Stomach (tissue), 4 donors: ENCODE data around the gene NTM.

Experiments
- CTCF ChIP-seq, 7 experiments: fragments of 450-650 bp in 4 of 7; fragments of 200-600 bp in 3 of 7; sonication (generic) in 3 of 7; IDR thresholded peaks; one replicate each; pipeline ENCODE4 v1.5.1; 2016 to 2019; ENCODE audit warnings: antibody characterized with exemption in 7 of 7, control low read depth in 2 of 7, mild to moderate bottlenecking in 1 of 7
- EP300 ChIP-seq: sonication (generic); formaldehyde crosslinking; IDR thresholded peaks from one replicate; pipeline ENCODE4 v1.6.1; 2017; ENCODE audit warnings: antibody characterized with exemption
- POLR2A ChIP-seq, 4 donors: fragments of 450-650 bp; IDR thresholded peaks; one replicate each; pipeline ENCODE4 v1.6.1; 2016; ENCODE audit warnings: antibody characterized with exemption in 4 of 4, control low read depth in 2 of 4, mild to moderate bottlenecking in 1 of 4, moderate library complexity in 1 of 4
- POLR2AphosphoS5 ChIP-seq, 3 donors: sonication (generic); formaldehyde crosslinking; IDR thresholded peaks; one replicate each; pipeline ENCODE4 v1.6.1; 2016; ENCODE audit warnings: antibody characterized with exemption in 3 of 3

- TF ChIP-seq CTCF (IDR thresholded peaks at IDR 0.05) (no peak), POLR2A (IDR thresholded peaks at IDR 0.05) (no peak), EP300 (no peak), POLR2AphosphoS5 (IDR thresholded peaks at IDR 0.05) (no peak)
Observed at GRCh38 chr11:132196928-132197327, 826.5 kb downstream of the NTM start.
